SK-N-SH (cell line): ENCODE measurements around the gene APOM. TPM values are rescaled to one million over a fixed set of nuclear protein-coding genes. Genes with fewer than 3 reads are reported as not detected.

Experiments
- CTCF ChIA-PET: fragments of 300-600, 350-600 bp; formaldehyde crosslinking; extraction: SDS; loops from one replicate; lab custom pipeline; 2021; lab: Yijun Ruan, JAX
- POLR2A ChIA-PET: fragments of 350-600 bp; sonication (Branson Sonifier 250); formaldehyde crosslinking; extraction: SDS; loops from one replicate; lab custom pipeline; 2020; ENCODE audit warnings: antibody characterized with exemption, inconsistent platforms; lab: Yijun Ruan, JAX
- DNase-seq: peaks from one replicate; pipeline ENCODE4 v3.0.0; 2012
- H2AFZ ChIP-seq: fragments of 200-600 bp; sonication (generic); 2 replicates; pipeline ENCODE4 v1.8.1; 2016; ENCODE audit warnings: antibody characterized with exemption, mild to moderate bottlenecking, low read depth
- H3F3A ChIP-seq: fragments of 200-600 bp; sonication (generic); replicated peaks from 2 replicates; pipeline ENCODE3; 2016; ENCODE audit warnings: antibody characterized with exemption, mild to moderate bottlenecking; ENCODE audit not compliant: insufficient read depth
- H3K27ac ChIP-seq, 2 experiments: fragments of 200-500 bp in 1 of 2; fragments of 200-600 bp in 1 of 2; sonication (Bioruptor generic) in 1 of 2; sonication (generic), shearing (Covaris generic) in 1 of 2; 2 replicates each; pipeline versions ENCODE4 v1.5.1 to v1.6.1; 2014 to 2016; ENCODE audit warnings: low read depth in 2 of 2, inconsistent platforms in 1 of 2, low read length in 1 of 2, mild to moderate bottlenecking in 1 of 2, mixed read lengths in 1 of 2
- H3K27me3 ChIP-seq: fragments of 200-600 bp; sonication (generic), shearing (Covaris generic); 2 replicates; pipeline ENCODE4 v1.6.1; 2016; ENCODE audit warnings: mixed run types; ENCODE audit not compliant: insufficient read depth
- H3K36me3 ChIP-seq, 2 experiments: fragments of 200-500 bp in 1 of 2; fragments of 200-600 bp in 1 of 2; sonication (Bioruptor generic) in 1 of 2; sonication (generic) in 1 of 2; replicated peaks in 1 of 2; 2 replicates each; pipeline versions ENCODE3 to v1.5.1; 2014 to 2016; ENCODE audit warnings: low read length in 1 of 2, mild to moderate bottlenecking in 1 of 2; ENCODE audit not compliant: insufficient read depth in 2 of 2, control insufficient read depth in 1 of 2
- H3K4me1 ChIP-seq, 2 experiments: fragments of 200-500 bp in 1 of 2; fragments of 200-600 bp in 1 of 2; sonication (Bioruptor generic) in 1 of 2; sonication (generic), shearing (Covaris generic) in 1 of 2; 2 replicates each; pipeline versions ENCODE4 v1.5.1 to v1.6.1; 2014 to 2016; ENCODE audit warnings: low read depth in 1 of 2, low read length in 1 of 2, mixed run types in 1 of 2; ENCODE audit not compliant: insufficient read depth in 2 of 2, control insufficient read depth in 1 of 2
- H3K4me2 ChIP-seq: fragments of 200-600 bp; sonication (generic), shearing (Covaris generic); 2 replicates; pipeline ENCODE4 v1.6.1; 2017; ENCODE audit warnings: mixed run types
- H3K4me3 ChIP-seq, 2 experiments: fragments of 200-500 bp in 1 of 2; fragments of 200-600 bp in 1 of 2; sonication (Bioruptor generic) in 1 of 2; sonication (generic), shearing (Covaris generic) in 1 of 2; 2 replicates each; pipeline versions ENCODE4 v1.5.1 to v1.8.1; 2014 to 2016; ENCODE audit warnings: low read depth in 2 of 2, inconsistent platforms in 1 of 2, low read length in 1 of 2, mild to moderate bottlenecking in 1 of 2, mixed read lengths in 1 of 2, moderate library complexity in 1 of 2
- H3K79me2 ChIP-seq: fragments of 200-600 bp; sonication (generic); 2 replicates; pipeline ENCODE4 v1.8.1; 2017; ENCODE audit warnings: mild to moderate bottlenecking; ENCODE audit not compliant: insufficient read depth
- H3K9ac ChIP-seq: fragments of 200-600 bp; sonication (generic); 2 replicates; pipeline ENCODE4 v1.6.1; 2017; ENCODE audit warnings: mixed run types
- H3K9me2 ChIP-seq: fragments of 200-600 bp; sonication (generic); 2 replicates; pipeline ENCODE4 v1.6.1; 2017; ENCODE audit warnings: mixed run types
- H3K9me3 ChIP-seq: fragments of 200-600 bp; sonication (generic); 2 replicates; pipeline ENCODE4 v1.6.1; 2017; ENCODE audit warnings: mixed run types, mild to moderate bottlenecking, moderate library complexity
- H4K20me1 ChIP-seq: fragments of 200-600 bp; sonication (generic); 2 replicates; pipeline ENCODE4 v1.6.1; 2017; ENCODE audit warnings: mild to moderate bottlenecking, mixed run types; ENCODE audit not compliant: insufficient read depth
- CHD2 ChIP-seq: fragments of 150-350 bp; IDR thresholded peaks from 2 replicates; pipeline ENCODE4 v1.6.1; 2018; ENCODE audit warnings: low read length; ENCODE audit not compliant: partially characterized antibody
- CTCF ChIP-seq: fragments of 200-600 bp; sonication (generic); IDR thresholded peaks from 2 replicates; pipeline ENCODE4 v1.6.1; 2017; ENCODE audit warnings: antibody characterized with exemption, mild to moderate bottlenecking, moderate library complexity
- ELF1 ChIP-seq: IDR thresholded peaks from 2 replicates; pipeline ENCODE4 v1.4.0; 2012
- EP300 ChIP-seq, 2 experiments: IDR thresholded peaks; 2 replicates each; pipeline versions ENCODE4 v1.4.0 to v1.6.1; 2012; ENCODE audit warnings: borderline replicate concordance in 1 of 2, low read depth in 1 of 2, low read length in 1 of 2
- EZH2phosphoT487 ChIP-seq: fragments of 200-600 bp; sonication (generic); IDR thresholded peaks from 2 replicates; pipeline ENCODE4 v1.6.1; 2017; ENCODE audit warnings: low read depth, mixed run types, mild to moderate bottlenecking, antibody characterized with exemption, moderate library complexity, borderline replicate concordance
- FOXJ3 ChIP-seq: sonication (generic); formaldehyde crosslinking; IDR thresholded peaks from 2 replicates; pipeline ENCODE4 v1.5.1; 2020; ENCODE audit warnings: mild to moderate bottlenecking, missing genetic modification reagents
- FOXM1 ChIP-seq: IDR thresholded peaks from 2 replicates; pipeline ENCODE4 v1.4.0; 2012; ENCODE audit warnings: low read depth, mild to moderate bottlenecking
- GABPA ChIP-seq: IDR thresholded peaks from 2 replicates; pipeline ENCODE4 v1.4.0; 2012; ENCODE audit warnings: low read depth, mild to moderate bottlenecking
- GATA2 ChIP-seq: sonication (generic); formaldehyde crosslinking; IDR thresholded peaks from 2 replicates; pipeline ENCODE4 v1.5.0; 2020; ENCODE audit warnings: mild to moderate bottlenecking, missing genetic modification reagents
- JUND ChIP-seq: IDR thresholded peaks from 2 replicates; pipeline ENCODE4 v1.4.0; 2012
- MEF2A ChIP-seq: IDR thresholded peaks from 2 replicates; pipeline ENCODE4 v1.4.0; 2012; ENCODE audit warnings: low read depth, borderline replicate concordance
- NRF1 ChIP-seq: IDR thresholded peaks from 2 replicates; pipeline ENCODE4 v1.6.1; 2012; ENCODE audit warnings: low read depth, mild to moderate bottlenecking, low read length
- RAD21 ChIP-seq: IDR thresholded peaks from 2 replicates; pipeline ENCODE4 v1.6.1; 2012; ENCODE audit warnings: mild to moderate bottlenecking, low read length
- RCOR1 ChIP-seq: fragments of 150-350 bp; IDR thresholded peaks from 2 replicates; pipeline ENCODE4 v1.6.1; 2017; ENCODE audit warnings: antibody characterized with exemption, low read length
- RFX5 ChIP-seq: IDR thresholded peaks from 2 replicates; pipeline ENCODE4 v1.6.1; 2012; ENCODE audit warnings: mild to moderate bottlenecking, improper control_type of control experiment, low read length
- RXRA ChIP-seq: IDR thresholded peaks from 2 replicates; pipeline ENCODE4 v1.4.0; 2012; ENCODE audit warnings: low read depth, mild to moderate bottlenecking, borderline replicate concordance
- USF1 ChIP-seq: IDR thresholded peaks from 2 replicates; pipeline ENCODE4 v1.4.0; 2012; ENCODE audit warnings: low read depth, borderline replicate concordance
- YY1 ChIP-seq: IDR thresholded peaks from 2 replicates; pipeline ENCODE4 v1.4.0; 2012; ENCODE audit warnings: low read depth, mild to moderate bottlenecking
- WGBS: methylation state at CpG from one replicate; pipeline ENCODE4 v1.1.6; 2017; ENCODE audit warnings: low lambda C conversion rate; 5-methylcytosine and 5-hydroxymethylcytosine counted together
- polyA plus RNA-seq, 3 experiments: library from polyadenylated mRNA; depleted of rRNA; stranded (reverse); fragments of >200 nt; gene quantifications; 2 replicates each; pipeline ENCODE4 v1.2.3, GENCODE V29; 2012
- TF ChIP-seq, protein P1 (sequence below): fragments of 150-350 bp; IDR thresholded peaks from 2 replicates; pipeline ENCODE4 v1.6.1; 2016; ENCODE audit warnings: mild to moderate bottlenecking, low read depth, low read length

The APOM gene
- polyA plus RNA-seq, 1 of the 3 experiments (the other 2 are of a cell fraction), result 6.8 TPM

GRCh38 chr6:31691564-31692108, 35.9 kb downstream of the APOM start:
- H4K20me1 ChIP-seq, result no peaks in the 10 kb centered on the region
- H2AFZ ChIP-seq, result no peak overlapping the region
- H3K4me3 ChIP-seq, result no peak overlapping the region
- peaks cover 22 to 53% of the 10 kb centered on the region in 2 experiments for H3K36me3 ChIP-seq
- no peaks in the 10 kb centered on the region for H3K4me1 ChIP-seq
- POLR2A ChIA-PET, result no interaction called here
- no peaks in the 10 kb centered on the region for H3K9me2 ChIP-seq
- CTCF ChIA-PET, result interaction anchor here (1.2 to 4.5 kb wide), 4 partner anchors 8 to 139 kb away, joined by 3 to 29 read pairs (median 8); partner anchors contain the start of gene LY6G5C
- TF ChIP-seq RFX5 (no peak), FOXM1 (no peak), YY1 (no peak), RAD21 (no peak), FOXJ3 (CRISPR knock-in tag) (no peak), GATA2 (CRISPR knock-in tag) (no peak), USF1 (no peak), JUND (no peak), NRF1 (no peak), RCOR1 (no peak), EZH2phosphoT487 (no peak), ELF1 (no peak), RXRA (no peak), GABPA (no peak), CTCF (no peak), CHD2 (no peak), EP300 (IDR thresholded peaks at IDR 0.05; ENCODE audit: borderline replicate concordance in 1 of 2, low read depth in 1 of 2, low read length in 1 of 2) (no peak), MEF2A (no peak)
- TF ChIP-seq, protein P1, sequence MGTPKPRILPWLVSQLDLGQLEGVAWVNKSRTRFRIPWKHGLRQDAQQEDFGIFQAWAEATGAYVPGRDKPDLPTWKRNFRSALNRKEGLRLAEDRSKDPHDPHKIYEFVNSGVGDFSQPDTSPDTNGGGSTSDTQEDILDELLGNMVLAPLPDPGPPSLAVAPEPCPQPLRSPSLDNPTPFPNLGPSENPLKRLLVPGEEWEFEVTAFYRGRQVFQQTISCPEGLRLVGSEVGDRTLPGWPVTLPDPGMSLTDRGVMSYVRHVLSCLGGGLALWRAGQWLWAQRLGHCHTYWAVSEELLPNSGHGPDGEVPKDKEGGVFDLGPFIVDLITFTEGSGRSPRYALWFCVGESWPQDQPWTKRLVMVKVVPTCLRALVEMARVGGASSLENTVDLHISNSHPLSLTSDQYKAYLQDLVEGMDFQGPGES, result no peak
- H3K4me2 ChIP-seq, result no peak overlapping the region
- DNase-seq, result no peak
- H3K79me2 ChIP-seq, result no peaks in the 10 kb centered on the region
- WGBS, result 97% methylated on average over 9 of the region's 12 CpGs
- no peak overlapping the region for H3K9ac ChIP-seq
- no peak overlapping the region for H3K27ac ChIP-seq
- H3F3A ChIP-seq, result no peaks in the 10 kb centered on the region
- H3K9me3 ChIP-seq, result no peaks in the 10 kb centered on the region
- H3K27me3 ChIP-seq, result no peaks in the 10 kb centered on the region
